HG03066 (cell line): ENCODE data around the gene SLC22A5.
"Not testable (repeated sequence)": the region's sequence is repeated elsewhere in the genome, so short reads cannot be mapped to it uniquely, and the experiment has no call there.

ENCODE experiments used
- ATAC-seq: cut with Tn5 transposase; IDR thresholded peaks from one replicate; pipeline ENCODE4 v1.9.1; 2021; ENCODE audit warnings: low read depth; ENCODE audit not compliant: unreplicated experiment

Gene SLC22A5

GRCh38 chr5:132425009-132425937 lies 55.8 kb downstream of the SLC22A5 start:
- peak; percentile 46 for ATAC-seq

- no peak for ATAC-seq
These were observed 56.5 kb downstream of the SLC22A5 start for GRCh38 chr5:132425975-132426524.

GRCh38 chr5:132426525-132427138 lies 57.1 kb downstream of the SLC22A5 start:
- ATAC-seq, result peak; percentile 40

GRCh38 chr5:132427281-132428146 lies 58.0 kb downstream of the SLC22A5 start:
- no peak for ATAC-seq

GRCh38 chr5:132428147-132428482 lies 58.6 kb downstream of the SLC22A5 start:
- no peak for ATAC-seq

- no peak for ATAC-seq
These were observed 59.3 kb downstream of the SLC22A5 start for GRCh38 chr5:132428484-132429462.

- ATAC-seq, result no peak
These were observed 60.2 kb downstream of the SLC22A5 start for GRCh38 chr5:132429463-132430440.

GRCh38 chr5:132430746-132431145 lies 61.2 kb downstream of the SLC22A5 start:
- no peak for ATAC-seq

GRCh38 chr5:132431632-132432031 lies 62.1 kb downstream of the SLC22A5 start:
- ATAC-seq, result no peak

GRCh38 chr5:132433141-132433540 lies 63.6 kb downstream of the SLC22A5 start:
- ATAC-seq, result no peak

- no peak for ATAC-seq
These were observed 65.1 kb downstream of the SLC22A5 start for GRCh38 chr5:132434416-132435286.

GRCh38 chr5:132435447-132435846 lies 65.9 kb downstream of the SLC22A5 start:
- ATAC-seq, result no peak

GRCh38 chr5:132435886-132436285 lies 66.4 kb downstream of the SLC22A5 start:
- ATAC-seq, result no peak

GRCh38 chr5:132436936-132437335 lies 67.4 kb downstream of the SLC22A5 start:
- ATAC-seq, result no peak

GRCh38 chr5:132437604-132438266 lies 68.2 kb downstream of the SLC22A5 start:
- ATAC-seq, result peak; percentile 87

GRCh38 chr5:132438267-132438645 lies 68.7 kb downstream of the SLC22A5 start:
- not testable (repeated sequence) for ATAC-seq

GRCh38 chr5:132438917-132439316 lies 69.4 kb downstream of the SLC22A5 start:
- ATAC-seq, result no peak
